GM23338 (cell line): ENCODE data around the gene BARHL2.

Experiments
- CREB1 ChIP-seq: fragments of 250-450 bp; sonication (Bioruptor Pico); IDR thresholded peaks from 2 replicates; pipeline ENCODE4 v1.5.0; 2020; ENCODE audit warnings: low read depth, mild to moderate bottlenecking, moderate library complexity
- CTCF ChIP-seq, 2 experiments: fragments of 200-600 bp in 1 of 2; sonication (generic) in 1 of 2; conservative IDR thresholded peaks; 2 replicates each; pipeline versions ENCODE4 v1.5.1 to v1.6.1; 2016 to 2017; ENCODE audit warnings: antibody characterized with exemption in 2 of 2, low read depth in 2 of 2, mild to moderate bottlenecking in 2 of 2, moderate library complexity in 1 of 2
- EZH2 ChIP-seq: fragments of 200-600 bp; sonication (generic); IDR thresholded peaks from one replicate; pipeline ENCODE4 v1.8.0; 2017; ENCODE audit warnings: antibody characterized with exemption, mild to moderate bottlenecking, low read depth; ENCODE audit not compliant: unreplicated experiment
- EZH2phosphoT487 ChIP-seq: fragments of 200-600 bp; sonication (generic); IDR thresholded peaks from one replicate; pipeline ENCODE4 v1.8.1; 2018; ENCODE audit warnings: antibody characterized with exemption; ENCODE audit not compliant: unreplicated experiment
- JUNB ChIP-seq: IDR thresholded peaks from one replicate; pipeline ENCODE4 v1.6.1; 2016; ENCODE audit warnings: antibody characterized with exemption; ENCODE audit not compliant: unreplicated experiment
- POLR2AphosphoS5 ChIP-seq: IDR thresholded peaks from 2 replicates; pipeline ENCODE4 v1.6.1; 2016; ENCODE audit warnings: antibody characterized with exemption, low read depth
- REST ChIP-seq: IDR thresholded peaks from one replicate; pipeline ENCODE4 v1.6.1; 2018; ENCODE audit warnings: antibody characterized with exemption; ENCODE audit not compliant: unreplicated experiment
- STAT1 ChIP-seq: IDR thresholded peaks from one replicate; pipeline ENCODE4 v1.6.1; 2016; ENCODE audit warnings: antibody characterized with exemption; ENCODE audit not compliant: unreplicated experiment
- ZNF114 ChIP-seq: fragments of 250-450 bp; sonication (Bioruptor Pico); IDR thresholded peaks from 2 replicates; pipeline ENCODE4 v1.5.0; 2020; ENCODE audit warnings: mild to moderate bottlenecking, moderate library complexity

GRCh38 chr1:90671251-90671650, 45.9 kb downstream of the BARHL2 start:
- TF ChIP-seq EZH2 (no peak), POLR2AphosphoS5 (no peak), STAT1 (no peak), CREB1 (CRISPR knock-in tag) (no peak), CTCF (conservative IDR thresholded peaks at IDR 0.05; ENCODE audit: low read depth in 2 of 2) (no peak), JUNB (no peak), REST (no peak), EZH2phosphoT487 (no peak), ZNF114 (CRISPR knock-in tag) (no peak)
